Spleen (tissue), 11 donors: ENCODE results near the gene ACER1. TPM values are rescaled to one million over a fixed set of nuclear protein-coding genes. Genes with fewer than 3 reads are reported as not detected.
"Not testable (repeated sequence)": the region's sequence is repeated elsewhere in the genome, so short reads cannot be mapped to it uniquely, and the experiment has no call there.

Experiments
- DNase-seq: peaks from one replicate; pipeline ENCODE4 v3.0.0-alpha.2; 2020
- H3K27ac ChIP-seq, 8 donors: fragments of 200-600 bp; sonication (generic) in 7 of 8; 1 replicate in 4 of 8; 2 replicates in 4 of 8; pipeline versions ENCODE4 v1.5.0 to v1.8.0; 2016 to 2021; ENCODE audit warnings: inconsistent platforms in 4 of 8, mild to moderate bottlenecking in 4 of 8, moderate library complexity in 1 of 8
- H3K27me3 ChIP-seq, 7 donors: fragments of 200-600 bp; sonication (generic) in 6 of 7; replicated peaks in 1 of 7; 1 replicate in 4 of 7; 2 replicates in 3 of 7; pipeline versions ENCODE4 v1.5.0 to v1.8.0; 2016 to 2021; ENCODE audit warnings: inconsistent platforms in 3 of 7, mild to moderate bottlenecking in 1 of 7
- H3K36me3 ChIP-seq, 6 donors: fragments of 200-600 bp; sonication (generic) in 5 of 6; 1 replicate in 4 of 6; 2 replicates in 2 of 6; pipeline versions ENCODE4 v1.5.0 to v1.8.0; 2016 to 2021; ENCODE audit warnings: inconsistent platforms in 2 of 6
- H3K4me1 ChIP-seq, 6 donors: fragments of 200-600 bp; sonication (generic) in 5 of 6; 1 replicate in 3 of 6; 2 replicates in 3 of 6; pipeline versions ENCODE4 v1.5.0 to v1.8.0; 2016 to 2021; ENCODE audit warnings: inconsistent platforms in 3 of 6
- H3K4me3 ChIP-seq, 8 donors: fragments of 200-600 bp; sonication (generic) in 7 of 8; 1 replicate in 4 of 8; 2 replicates in 4 of 8; pipeline versions ENCODE4 v1.5.0 to v1.8.0; 2016 to 2021; ENCODE audit warnings: inconsistent platforms in 4 of 8, mild to moderate bottlenecking in 4 of 8, moderate library complexity in 2 of 8
- H3K9me3 ChIP-seq, 8 donors: fragments of 200-600 bp; sonication (generic) in 7 of 8; 1 replicate in 4 of 8; 2 replicates in 4 of 8; pipeline versions ENCODE4 v1.5.0 to v1.8.0; 2016 to 2021; ENCODE audit warnings: inconsistent platforms in 4 of 8
- CTCF ChIP-seq, 11 experiments: fragments of 200-600 bp in 7 of 11; fragments of 450-650 bp in 4 of 11; sonication (generic) in 4 of 11; IDR thresholded peaks in 8 of 11; conservative IDR thresholded peaks in 3 of 11; 1 replicate in 7 of 11; 2 replicates in 4 of 11; pipeline versions ENCODE4 v1.4.0 to v1.8.0; 2016 to 2021; ENCODE audit warnings: antibody characterized with exemption in 11 of 11, inconsistent platforms in 4 of 11, mild to moderate bottlenecking in 1 of 11
- POLR2A ChIP-seq, 3 donors: fragments of 450-650 bp; IDR thresholded peaks; one replicate each; pipeline ENCODE4 v1.5.1; 2017; ENCODE audit warnings: antibody characterized with exemption in 3 of 3, mild to moderate bottlenecking in 1 of 3
- POLR2AphosphoS5 ChIP-seq, 3 donors: sonication (generic); formaldehyde crosslinking; IDR thresholded peaks; one replicate each; pipeline ENCODE4 v1.5.1; 2017; ENCODE audit warnings: antibody characterized with exemption in 3 of 3
- WGBS, 5 donors: extraction: QIAGEN DNeasy Blood & Tissue Kit in 3 of 5; methylation state at CpG; one replicate each; pipeline versions ENCODE4 v1.1.5 to v1.1.7; 2013 to 2018; 5-methylcytosine and 5-hydroxymethylcytosine counted together
- intact Hi-C: fragments of 100-400 bp; cut with DNase I; formaldehyde crosslinking; loops from one replicate; pipeline ENCODE4 v1.15.0; 2023; ENCODE audit warnings: low total_unique reads
- polyA plus RNA-seq, 3 donors: library from polyadenylated mRNA; stranded (reverse); fragments of 200-250 nt; gene quantifications; one replicate each; pipeline ENCODE4 v1.2.1, GENCODE V29; 2013
- total RNA-seq, 7 donors: library from RNA; depleted of rRNA in 3 of 7; stranded (reverse); fragments of >200 nt in 3 of 7; fragmentation: NEBNext Ultra II Directional in 4 of 7; extraction: Animal tissue kit (Norgen Biotek cat#: 25700) in 4 of 7; gene quantifications; one replicate each; pipeline versions ENCODE4 v1.1.0 to v1.2.1, GENCODE V29; 2016 to 2021
- donor health status: healthy with polysubstance abuse.
- donor health status: DM: no; HTN: no; CAD: no; lungs with moderate emphysema.
- donor health status: DM: no; HTN: no; CAD: no.
- donor health status: Bipolar disorder and iron deficiency.
- donor health status: healthy.
- donor health status: DM: no; HTN: no; CAD: no.
- donor health status: DM: yes; HTN: yes; CAD: no.

The ACER1 gene
- total and polyA plus RNA-seq, 10 donors = 0.11 to 0.66 (median 0.19) TPM; not detected in 5

GRCh38 chr19:6359568-6360341 is 26.3 kb upstream of the ACER1 start:
- intact Hi-C loops = no loop called here
- Histone ChIP-seq H3K27me3 (no peaks in the 10 kb centered on the region), H3K27ac (no peak overlapping the region), H3K36me3 (peaks cover 0 to 18% (median 10%) of the 10 kb centered on the region in 6 donors), H3K4me3 (no peak overlapping the region), H3K4me1 (peaks cover 9 to 33% (median 20%) of the 10 kb centered on the region in 6 donors), H3K9me3 (no peaks in the 10 kb centered on the region)
- TF ChIP-seq POLR2AphosphoS5 (IDR thresholded peaks at IDR 0.05) (no peak), CTCF (IDR thresholded peaks at IDR 0.05 in 8 of 11, conservative IDR thresholded peaks at IDR 0.05 in 3 of 11) (no peak), POLR2A (IDR thresholded peaks at IDR 0.05) (no peak)
- DNase-seq = no peak
- WGBS, 5 donors = 82 to 96% (median 88%) methylated on average over 5 of the region's 5 CpGs

- no peak for DNase-seq
- Histone ChIP-seq H3K36me3 (peaks cover 0 to under 1% (median 0%) of the 10 kb centered on the region in 6 donors), H3K4me1 (peaks cover 6 to 19% (median 14%) of the 10 kb centered on the region in 6 donors), H3K9me3 (no peaks in the 10 kb centered on the region), H3K4me3 (no peak overlapping the region), H3K27me3 (no peaks in the 10 kb centered on the region), H3K27ac (no peak overlapping the region)
- intact Hi-C loops = no loop called here
- 70 to 80% (median 79%) methylated on average over 6 to 9 of the region's 9 CpGs for WGBS, 5 donors
- no peak for TF ChIP-seq POLR2A (IDR thresholded peaks at IDR 0.05)
Measured at GRCh38 chr19:6358003-6358402, 24.6 kb upstream of the ACER1 start.

- H3K27ac ChIP-seq = no peak overlapping the region
- no peaks in the 10 kb centered on the region for H3K27me3 ChIP-seq
- H3K4me1 ChIP-seq = peaks cover 0 to 11% (median 5%) of the 10 kb centered on the region in 6 donors
- no peak overlapping the region for H3K4me3 ChIP-seq
- no peaks in the 10 kb centered on the region for H3K9me3 ChIP-seq
- 82 to 92% (median 88%) methylated on average over 14 of the region's 14 CpGs for WGBS, 5 donors
- intact Hi-C loops = no loop called here
- no peaks in the 10 kb centered on the region for H3K36me3 ChIP-seq
- TF ChIP-seq CTCF (IDR thresholded peaks at IDR 0.05 in 8 of 11, conservative IDR thresholded peaks at IDR 0.05 in 3 of 11) = no peak
- no peak for TF ChIP-seq POLR2AphosphoS5 (IDR thresholded peaks at IDR 0.05)
- no peak for TF ChIP-seq POLR2A (IDR thresholded peaks at IDR 0.05)
- no peak for DNase-seq
Measured at GRCh38 chr19:6357174-6357573, 23.8 kb upstream of the ACER1 start.

GRCh38 chr19:6355321-6356040 is 22.1 kb upstream of the ACER1 start:
- H3K27me3 ChIP-seq, H3K4me3 ChIP-seq, H3K36me3 ChIP-seq, H3K4me1 ChIP-seq, DNase-seq, H3K9me3 ChIP-seq, H3K27ac ChIP-seq, intact Hi-C loops: not testable (repeated sequence)
- 90 to 96% (median 93%) methylated on average over 6 to 38 of the region's 46 CpGs for WGBS, 5 donors

GRCh38 chr19:6354098-6354674 is 20.8 kb upstream of the ACER1 start:
- H3K4me3 ChIP-seq = no peak overlapping the region
- no peak for DNase-seq
- H3K4me1 ChIP-seq = no peaks in the 10 kb centered on the region
- intact Hi-C loops = no loop called here
- no peak overlapping the region for H3K27ac ChIP-seq
- peak in 4 of 11 experiments; percentile 28 to 51 (median 36) for TF ChIP-seq CTCF (IDR thresholded peaks at IDR 0.05 in 8 of 11, conservative IDR thresholded peaks at IDR 0.05 in 3 of 11)
- no peak for TF ChIP-seq POLR2AphosphoS5 (IDR thresholded peaks at IDR 0.05)
- no peaks in the 10 kb centered on the region for H3K36me3 ChIP-seq
- 52 to 60% (median 59%) methylated on average over 4 of the region's 4 CpGs for WGBS, 5 donors
- no peaks in the 10 kb centered on the region for H3K27me3 ChIP-seq
- H3K9me3 ChIP-seq = no peaks in the 10 kb centered on the region
